Measurements from ENCODE around the gene PLG.
"Not testable (repeated sequence)": the region's sequence is repeated elsewhere in the genome, so short reads cannot be mapped to it uniquely, and the experiment has no call there.

The PLG gene

DNA sequence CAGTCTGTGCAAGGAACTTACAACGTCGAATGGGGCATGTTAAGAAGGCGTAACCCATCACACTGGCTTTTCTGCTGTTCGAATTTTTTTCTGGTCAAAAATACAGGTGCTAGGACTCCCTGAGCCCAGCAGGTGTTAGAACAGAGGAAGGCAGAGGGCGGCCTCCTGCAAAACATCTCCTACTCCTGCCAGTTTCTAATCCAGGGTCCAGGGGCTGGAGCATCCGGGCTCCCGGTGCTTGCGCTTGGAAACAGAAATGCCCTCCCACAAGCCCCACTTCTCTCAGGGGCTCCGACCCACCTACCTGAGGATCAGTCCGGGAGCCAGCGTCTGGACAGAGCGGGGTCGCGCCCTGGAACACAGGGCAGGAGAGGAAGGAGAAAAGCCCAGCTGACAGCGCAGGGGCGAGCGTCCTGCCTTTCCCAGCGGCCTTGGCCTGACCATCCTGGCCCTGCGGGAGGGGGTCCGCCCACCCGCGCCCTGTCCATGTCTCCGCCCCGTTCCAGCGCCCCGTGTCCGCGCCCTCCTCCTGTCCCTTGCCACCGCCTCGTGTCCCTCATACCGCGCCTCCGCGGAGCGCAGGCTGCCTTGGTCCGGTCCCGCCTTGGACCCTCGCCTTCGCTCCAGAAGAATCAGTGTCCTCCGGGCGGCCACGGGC, 23.2 kb upstream of the PLG start:
- DNase-seq: no peak
- H3K4me3 ChIP-seq (ENCODE audit: insufficient read depth, low read depth, low read length, poor library complexity, severe bottlenecking): no peak overlapping the region

DNA sequence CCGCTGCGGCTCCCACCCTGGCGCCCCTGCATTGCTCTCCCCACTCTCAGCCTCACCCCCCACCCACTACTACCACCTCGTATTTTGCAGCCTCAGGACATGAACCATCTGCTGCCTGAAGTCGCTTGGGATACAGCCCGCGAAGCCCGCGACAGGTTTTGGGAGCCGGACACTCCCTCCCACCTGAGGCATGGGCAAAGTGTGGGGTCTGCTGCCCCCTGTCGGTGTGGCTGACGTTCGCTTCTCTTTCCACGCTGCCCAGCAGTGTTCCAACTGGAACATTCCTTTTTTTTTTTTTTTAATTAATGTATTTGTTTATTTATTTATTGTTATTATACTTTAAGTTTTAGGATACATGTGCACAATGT, 22.7 kb upstream of the PLG start:
- Histone ChIP-seq H3K27ac (ENCODE audit: insufficient read depth, low read length, poor library complexity, severe bottlenecking) (no peak overlapping the region), H3K27me3 (replicated peaks; ENCODE audit: control insufficient read depth, insufficient read depth, low read length, poor library complexity, severe bottlenecking) (no peaks in the 10 kb centered on the region), H3K4me3 (ENCODE audit: insufficient read depth, low read depth, low read length, poor library complexity, severe bottlenecking) (no peak overlapping the region), H3K36me3 (ENCODE audit: control insufficient read depth, insufficient read depth, low read length) (no peaks in the 10 kb centered on the region), H3K9me3 (ENCODE audit: control insufficient read depth, low read length) (no peaks in the 10 kb centered on the region), H3K4me1 (ENCODE audit: control insufficient read depth, insufficient read depth, low read length, poor library complexity, severe bottlenecking) (no peaks in the 10 kb centered on the region)
- no peak for DNase-seq

More for the DNA sequence above, 23.2 kb upstream of the PLG start:
- Histone ChIP-seq H3K27me3 (replicated peaks; ENCODE audit: control insufficient read depth, insufficient read depth, low read length, poor library complexity, severe bottlenecking) (no peaks in the 10 kb centered on the region), H3K4me1 (ENCODE audit: control insufficient read depth, insufficient read depth, low read length, poor library complexity, severe bottlenecking) (no peaks in the 10 kb centered on the region), H3K9me3 (ENCODE audit: control insufficient read depth, low read length) (no peaks in the 10 kb centered on the region), H3K27ac (ENCODE audit: insufficient read depth, low read length, poor library complexity, severe bottlenecking) (no peak overlapping the region), H3K36me3 (ENCODE audit: control insufficient read depth, insufficient read depth, low read length) (no peaks in the 10 kb centered on the region)

DNA sequence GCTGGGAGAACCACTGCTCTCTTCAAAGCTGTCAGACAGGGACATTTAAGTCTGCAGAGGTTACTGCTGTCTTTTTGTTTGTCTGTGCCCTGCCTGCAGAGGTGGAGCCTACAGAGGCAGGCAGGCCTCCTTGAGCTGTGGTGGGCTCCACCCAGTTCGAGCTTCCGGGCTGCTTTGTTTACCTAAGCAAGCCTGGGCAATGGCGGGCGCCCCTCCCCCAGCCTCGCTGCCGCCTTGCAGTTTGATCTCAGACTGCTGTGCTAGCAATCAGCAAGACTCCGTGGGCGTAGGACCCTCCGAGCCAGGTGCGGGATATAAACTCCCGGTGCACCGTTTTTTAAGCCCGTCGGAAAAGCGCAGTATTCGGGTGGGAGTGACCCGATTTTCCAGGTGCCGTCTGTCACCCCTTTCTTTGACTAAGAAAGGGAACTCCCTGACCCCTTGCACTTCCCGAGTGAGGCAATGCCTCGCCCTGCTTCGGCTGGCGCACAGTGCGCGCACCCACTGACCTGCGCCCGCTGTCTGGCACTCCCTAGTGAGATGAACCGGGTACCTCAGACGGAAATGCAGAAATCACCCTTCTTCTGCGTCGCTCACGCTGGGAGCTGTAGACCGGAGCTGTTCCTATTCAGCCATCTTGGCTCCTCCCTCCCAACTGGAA, 16.8 kb upstream of the PLG start:
- H3K36me3 ChIP-seq (ENCODE audit: control insufficient read depth, insufficient read depth, low read length); DNase-seq; H3K27me3 ChIP-seq (replicated peaks; ENCODE audit: control insufficient read depth, insufficient read depth, low read length, poor library complexity, severe bottlenecking); H3K9me3 ChIP-seq (ENCODE audit: control insufficient read depth, low read length); H3K27ac ChIP-seq (ENCODE audit: insufficient read depth, low read length, poor library complexity, severe bottlenecking); H3K4me1 ChIP-seq (ENCODE audit: control insufficient read depth, insufficient read depth, low read length, poor library complexity, severe bottlenecking); H3K4me3 ChIP-seq (ENCODE audit: insufficient read depth, low read depth, low read length, poor library complexity, severe bottlenecking): not testable (repeated sequence)

DNA sequence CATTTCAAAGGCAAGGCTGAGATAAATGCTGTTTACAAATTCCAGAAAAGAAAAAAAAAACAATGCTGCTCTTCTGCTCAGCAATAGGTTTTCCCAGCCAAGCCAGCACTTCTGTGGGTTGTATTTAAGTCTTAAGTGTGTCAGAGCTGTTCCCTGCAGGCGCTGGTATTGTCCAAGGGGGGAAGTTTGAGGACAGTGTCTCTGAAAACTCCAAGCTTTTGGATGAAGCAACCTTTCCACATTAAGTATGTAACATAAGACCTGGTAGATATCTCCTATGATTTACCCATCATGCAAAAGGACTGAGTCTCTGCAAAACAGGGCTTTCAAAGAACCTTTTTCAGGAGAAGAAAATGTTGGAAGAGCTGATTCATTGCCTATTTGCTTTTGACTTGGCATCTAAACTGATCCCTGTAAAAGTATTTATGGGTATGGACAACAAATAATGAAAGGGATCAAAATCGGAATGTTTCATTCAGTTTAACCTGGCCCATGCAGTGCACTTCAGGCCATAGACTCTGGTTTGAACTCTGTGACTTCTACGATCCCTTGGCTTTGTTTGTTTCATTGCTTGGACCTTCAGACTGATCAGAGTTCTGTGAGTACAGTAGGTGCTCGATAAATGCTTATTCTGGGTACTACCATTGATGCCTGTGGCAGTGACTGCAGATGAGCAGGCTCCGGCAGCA, 16.1 kb upstream of the PLG start:
- no peak for DNase-seq

DNA sequence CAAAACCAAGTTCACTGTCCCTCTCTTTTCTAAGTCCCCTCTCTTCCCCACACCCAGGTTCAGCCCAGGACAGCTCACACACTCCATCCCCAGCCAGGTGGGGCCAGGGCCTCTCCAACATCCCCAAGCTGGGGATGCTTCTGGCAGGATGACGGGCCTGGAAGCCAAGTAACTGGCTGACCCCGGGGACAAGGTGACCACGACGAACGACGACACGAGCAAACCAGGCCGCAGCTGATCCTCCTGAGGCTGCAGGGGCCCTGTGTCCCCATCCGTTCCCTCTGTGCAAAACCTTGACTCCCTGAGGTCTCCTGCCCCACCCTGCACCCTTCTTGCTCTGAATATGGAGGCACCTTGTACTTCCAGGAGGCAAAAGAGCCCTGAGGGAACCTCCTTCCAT, 11.6 kb upstream of the PLG start:
- no peak overlapping the region for H3K27ac ChIP-seq (ENCODE audit: insufficient read depth, low read length, poor library complexity, severe bottlenecking)
- H3K4me1 ChIP-seq (ENCODE audit: control insufficient read depth, insufficient read depth, low read length, poor library complexity, severe bottlenecking): no peaks in the 10 kb centered on the region
- no peaks in the 10 kb centered on the region for H3K27me3 ChIP-seq (replicated peaks; ENCODE audit: control insufficient read depth, insufficient read depth, low read length, poor library complexity, severe bottlenecking)
- DNase-seq: no peak
- no peak overlapping the region for H3K4me3 ChIP-seq (ENCODE audit: insufficient read depth, low read depth, low read length, poor library complexity, severe bottlenecking)
- no peaks in the 10 kb centered on the region for H3K9me3 ChIP-seq (ENCODE audit: control insufficient read depth, low read length)
- H3K36me3 ChIP-seq (ENCODE audit: control insufficient read depth, insufficient read depth, low read length): no peaks in the 10 kb centered on the region

More for the DNA sequence above, 16.1 kb upstream of the PLG start:
- no peaks in the 10 kb centered on the region for H3K27me3 ChIP-seq (replicated peaks; ENCODE audit: control insufficient read depth, insufficient read depth, low read length, poor library complexity, severe bottlenecking)
- no peak overlapping the region for H3K27ac ChIP-seq (ENCODE audit: insufficient read depth, low read length, poor library complexity, severe bottlenecking)
- no peak overlapping the region for H3K4me3 ChIP-seq (ENCODE audit: insufficient read depth, low read depth, low read length, poor library complexity, severe bottlenecking)
- H3K4me1 ChIP-seq (ENCODE audit: control insufficient read depth, insufficient read depth, low read length, poor library complexity, severe bottlenecking): no peaks in the 10 kb centered on the region
- no peaks in the 10 kb centered on the region for H3K9me3 ChIP-seq (ENCODE audit: control insufficient read depth, low read length)
- H3K36me3 ChIP-seq (ENCODE audit: control insufficient read depth, insufficient read depth, low read length): no peaks in the 10 kb centered on the region

DNA sequence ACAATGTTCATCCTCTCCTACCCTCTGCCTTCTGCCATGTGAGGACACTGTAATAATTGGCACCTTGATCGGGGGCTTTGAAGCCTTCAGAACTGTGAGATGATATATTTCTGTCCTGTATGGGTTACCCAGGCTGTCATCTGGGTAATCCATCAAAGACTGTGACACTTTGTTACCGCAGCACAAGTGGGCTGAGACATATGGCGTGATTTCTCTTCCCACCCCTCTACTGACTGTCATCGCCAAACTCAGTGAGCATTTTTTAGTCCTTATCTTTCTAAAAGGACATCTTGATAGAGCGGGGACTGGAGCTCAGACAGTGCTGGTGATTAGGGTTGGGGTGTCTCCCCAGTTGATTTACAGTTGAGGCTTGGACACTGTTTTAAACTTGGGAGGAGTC, 10.4 kb upstream of the PLG start:
- Histone ChIP-seq H3K27me3 (replicated peaks; ENCODE audit: control insufficient read depth, insufficient read depth, low read length, poor library complexity, severe bottlenecking) (no peaks in the 10 kb centered on the region), H3K27ac (ENCODE audit: insufficient read depth, low read length, poor library complexity, severe bottlenecking) (no peak overlapping the region), H3K4me3 (ENCODE audit: insufficient read depth, low read depth, low read length, poor library complexity, severe bottlenecking) (no peak overlapping the region), H3K4me1 (ENCODE audit: control insufficient read depth, insufficient read depth, low read length, poor library complexity, severe bottlenecking) (no peaks in the 10 kb centered on the region), H3K9me3 (ENCODE audit: control insufficient read depth, low read length) (no peaks in the 10 kb centered on the region), H3K36me3 (ENCODE audit: control insufficient read depth, insufficient read depth, low read length) (no peaks in the 10 kb centered on the region)
- DNase-seq: no peak

DNA sequence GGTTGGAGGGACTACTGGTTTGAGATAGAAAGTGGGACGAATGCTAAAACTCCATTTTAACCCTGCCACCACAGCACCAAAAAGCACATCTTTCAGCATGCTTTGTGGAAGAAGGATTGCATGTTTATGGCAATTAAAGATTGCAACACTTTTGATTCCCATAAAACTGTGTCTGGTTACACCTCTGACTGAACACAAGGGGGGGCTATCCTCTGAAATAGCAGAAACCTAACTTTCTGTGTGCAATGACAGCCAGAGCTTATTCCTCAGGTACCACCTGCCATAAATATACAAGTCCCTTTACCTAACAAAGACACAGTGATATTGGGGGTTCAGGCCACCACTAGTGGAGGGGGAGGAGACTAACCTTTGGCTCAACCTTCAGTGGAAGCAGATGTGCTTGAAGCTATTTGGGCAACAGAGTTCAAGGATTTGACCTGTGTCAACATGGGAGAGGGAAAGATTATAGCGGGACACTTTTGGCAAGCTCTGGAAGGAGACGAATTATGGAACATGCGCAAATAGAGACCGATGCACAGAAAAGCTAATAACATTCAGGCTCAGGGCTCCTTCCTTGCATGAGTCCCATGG, 9.6 kb upstream of the PLG start:
- Histone ChIP-seq H3K36me3 (ENCODE audit: control insufficient read depth, insufficient read depth, low read length) (no peaks in the 10 kb centered on the region), H3K4me1 (ENCODE audit: control insufficient read depth, insufficient read depth, low read length, poor library complexity, severe bottlenecking) (no peaks in the 10 kb centered on the region), H3K27ac (ENCODE audit: insufficient read depth, low read length, poor library complexity, severe bottlenecking) (no peak overlapping the region), H3K27me3 (replicated peaks; ENCODE audit: control insufficient read depth, insufficient read depth, low read length, poor library complexity, severe bottlenecking) (no peaks in the 10 kb centered on the region), H3K9me3 (ENCODE audit: control insufficient read depth, low read length) (no peaks in the 10 kb centered on the region), H3K4me3 (ENCODE audit: insufficient read depth, low read depth, low read length, poor library complexity, severe bottlenecking) (no peak overlapping the region)
- DNase-seq: no peak

DNA sequence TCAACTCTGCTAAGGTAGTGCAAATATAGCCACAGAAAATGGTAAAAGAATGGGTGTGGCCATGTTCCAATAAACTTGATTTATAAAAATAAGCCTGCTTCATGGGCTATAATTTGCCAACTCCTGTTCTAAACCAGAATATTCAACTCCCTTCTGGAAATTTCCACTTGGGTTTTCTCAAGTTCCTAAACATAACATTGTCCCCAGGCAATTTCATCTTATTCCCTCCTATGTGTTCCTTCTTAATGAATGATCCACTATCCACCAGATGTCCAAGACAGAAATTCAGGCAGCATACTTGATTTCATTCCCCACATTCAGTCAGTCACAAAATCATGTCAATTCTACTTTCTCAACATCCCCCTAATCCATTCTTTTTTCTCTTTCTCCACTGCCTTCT, 7.0 kb upstream of the PLG start:
- DNase-seq; H3K36me3 ChIP-seq (ENCODE audit: control insufficient read depth, insufficient read depth, low read length); H3K4me1 ChIP-seq (ENCODE audit: control insufficient read depth, insufficient read depth, low read length, poor library complexity, severe bottlenecking): not testable (repeated sequence)

DNA sequence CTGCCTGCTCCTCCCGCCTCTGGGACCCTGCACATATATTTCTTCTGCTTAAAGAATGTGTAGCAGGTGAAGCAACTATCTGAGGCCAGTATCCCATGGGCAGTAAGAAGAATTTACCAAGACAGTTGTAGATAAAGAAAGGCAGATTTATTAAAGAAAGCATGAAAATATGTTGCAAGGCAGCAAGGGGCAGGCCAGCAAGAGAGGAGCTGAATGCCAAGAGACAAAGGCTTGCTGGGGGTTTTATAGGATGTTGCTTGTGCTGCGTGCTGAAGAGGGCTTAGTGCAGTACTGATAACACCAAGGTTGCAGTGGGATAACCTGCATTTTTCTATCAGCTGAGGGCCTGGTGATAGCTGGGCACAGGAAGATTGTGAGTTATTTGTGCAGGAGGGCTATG, 6.4 kb upstream of the PLG start:
- H3K27ac ChIP-seq (ENCODE audit: insufficient read depth, low read length, poor library complexity, severe bottlenecking); H3K4me3 ChIP-seq (ENCODE audit: insufficient read depth, low read depth, low read length, poor library complexity, severe bottlenecking); H3K27me3 ChIP-seq (replicated peaks; ENCODE audit: control insufficient read depth, insufficient read depth, low read length, poor library complexity, severe bottlenecking); H3K36me3 ChIP-seq (ENCODE audit: control insufficient read depth, insufficient read depth, low read length); H3K9me3 ChIP-seq (ENCODE audit: control insufficient read depth, low read length); H3K4me1 ChIP-seq (ENCODE audit: control insufficient read depth, insufficient read depth, low read length, poor library complexity, severe bottlenecking); DNase-seq: not testable (repeated sequence)

More for the DNA sequence above, 7.0 kb upstream of the PLG start:
- H3K27ac ChIP-seq (ENCODE audit: insufficient read depth, low read length, poor library complexity, severe bottlenecking); H3K9me3 ChIP-seq (ENCODE audit: control insufficient read depth, low read length); H3K4me3 ChIP-seq (ENCODE audit: insufficient read depth, low read depth, low read length, poor library complexity, severe bottlenecking); H3K27me3 ChIP-seq (replicated peaks; ENCODE audit: control insufficient read depth, insufficient read depth, low read length, poor library complexity, severe bottlenecking): not testable (repeated sequence)

DNA sequence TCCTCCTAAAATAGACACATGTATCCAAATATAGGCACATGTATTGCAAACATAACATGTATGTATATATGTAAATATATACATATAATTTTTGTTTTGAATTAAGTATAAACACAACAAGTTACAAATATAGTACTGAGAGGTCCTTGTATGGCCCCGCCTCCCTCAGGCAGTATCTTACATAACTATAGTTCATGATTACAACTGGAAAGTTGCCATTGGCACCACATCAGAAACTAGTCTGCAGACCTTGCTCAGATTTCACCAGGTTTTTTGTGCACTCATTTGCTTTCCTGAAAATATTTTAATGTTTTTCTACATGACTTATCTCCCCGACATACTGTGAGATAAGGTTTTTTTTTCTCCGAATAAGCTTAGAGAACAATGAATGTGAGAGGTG, 5.2 kb upstream of the PLG start:
- not testable (repeated sequence) for DNase-seq; H3K4me3 ChIP-seq (ENCODE audit: insufficient read depth, low read depth, low read length, poor library complexity, severe bottlenecking); H3K27me3 ChIP-seq (replicated peaks; ENCODE audit: control insufficient read depth, insufficient read depth, low read length, poor library complexity, severe bottlenecking); H3K27ac ChIP-seq (ENCODE audit: insufficient read depth, low read length, poor library complexity, severe bottlenecking); H3K36me3 ChIP-seq (ENCODE audit: control insufficient read depth, insufficient read depth, low read length); H3K9me3 ChIP-seq (ENCODE audit: control insufficient read depth, low read length); H3K4me1 ChIP-seq (ENCODE audit: control insufficient read depth, insufficient read depth, low read length, poor library complexity, severe bottlenecking)
